HG02798 (cell line): ENCODE measurements around the gene GRK3.
"Not testable (repeated sequence)": the region's sequence is repeated elsewhere in the genome, so short reads cannot be mapped to it uniquely, and the experiment has no call there.

Source experiments
- ATAC-seq: cut with Tn5 transposase; IDR thresholded peaks from one replicate; pipeline ENCODE4 v1.9.1; 2021; ENCODE audit warnings: mild to moderate bottlenecking; ENCODE audit not compliant: unreplicated experiment, poor library complexity

GRK3 gene

GRCh38 chr22:25692397-25693267 lies 128.2 kb downstream of the GRK3 start:
- ATAC-seq = no peak

- no peak for ATAC-seq
Measured at GRCh38 chr22:25693268-25693565, 128.7 kb downstream of the GRK3 start.

- no peak for ATAC-seq
Measured at GRCh38 chr22:25694196-25694907, 129.9 kb downstream of the GRK3 start.

GRCh38 chr22:25695146-25695545 lies 130.7 kb downstream of the GRK3 start:
- no peak for ATAC-seq

- no peak for ATAC-seq
Measured at GRCh38 chr22:25696763-25697162, 132.3 kb downstream of the GRK3 start.

GRCh38 chr22:25697181-25697664 lies 132.7 kb downstream of the GRK3 start:
- ATAC-seq = no peak

GRCh38 chr22:25697978-25698377 lies 133.5 kb downstream of the GRK3 start:
- no peak for ATAC-seq

GRCh38 chr22:25698461-25698860 lies 134.0 kb downstream of the GRK3 start:
- ATAC-seq = no peak

- ATAC-seq = no peak
Measured at GRCh38 chr22:25698978-25699377, 134.5 kb downstream of the GRK3 start.

GRCh38 chr22:25701056-25701780 lies 136.7 kb downstream of the GRK3 start:
- no peak for ATAC-seq

- no peak for ATAC-seq
Measured at GRCh38 chr22:25702040-25702439, 137.6 kb downstream of the GRK3 start.

- no peak for ATAC-seq
Measured at GRCh38 chr22:25702571-25703167, 138.2 kb downstream of the GRK3 start.

GRCh38 chr22:25704701-25705100 lies 140.2 kb downstream of the GRK3 start:
- ATAC-seq = no peak

GRCh38 chr22:25706197-25706596 lies 141.7 kb downstream of the GRK3 start:
- ATAC-seq = no peak

- not testable (repeated sequence) for ATAC-seq
Measured at GRCh38 chr22:25708430-25708829, 144.0 kb downstream of the GRK3 start.

- no peak for ATAC-seq
Measured at GRCh38 chr22:25709758-25710157, 145.3 kb downstream of the GRK3 start.

GRCh38 chr22:25710501-25710900 lies 146.0 kb downstream of the GRK3 start:
- no peak for ATAC-seq

- no peak for ATAC-seq
Measured at GRCh38 chr22:25711491-25711890, 147.0 kb downstream of the GRK3 start.

- no peak for ATAC-seq
Measured at GRCh38 chr22:25712661-25713400, 148.4 kb downstream of the GRK3 start.

- no peak for ATAC-seq
Measured at GRCh38 chr22:25714070-25714469, 149.6 kb downstream of the GRK3 start.
